GM12878 (cell line): Measurements from ENCODE around the gene SEMA4F. TPM values are rescaled to one million over a fixed set of nuclear protein-coding genes. Genes with fewer than 3 reads are reported as not detected.
A peak's percentile ranks its signal among the peaks of the same experiment; 100 is the strongest.

Experiments used
- BHLHE40 ChIP-seq, 2 experiments: fragments of 450-650 bp in 1 of 2; IDR thresholded peaks; 2 replicates each; pipeline ENCODE4 v1.6.1; 2011 to 2017; ENCODE audit warnings: low read depth in 2 of 2, borderline replicate concordance in 1 of 2, improper control_type of control experiment in 1 of 2, low read length in 1 of 2, mild to moderate bottlenecking in 1 of 2
- CHD1 ChIP-seq: IDR thresholded peaks from 2 replicates; pipeline ENCODE4 v1.6.1; 2012; ENCODE audit warnings: low read depth, low read length, improper control_type of control experiment
- CTCF ChIP-seq, 3 experiments: IDR thresholded peaks in 2 of 3; conservative IDR thresholded peaks in 1 of 3; 2 replicates each; pipeline ENCODE4 v1.5.1; 2011; ENCODE audit warnings: low read depth in 3 of 3, low read length in 3 of 3, mild to moderate bottlenecking in 3 of 3, control low read depth in 2 of 3, moderate library complexity in 2 of 3, inconsistent platforms in 1 of 3, mixed read lengths in 1 of 3; ENCODE audit not compliant: control insufficient read depth in 2 of 3, insufficient read depth in 1 of 3; ENCODE audit errors: extremely low read depth in 1 of 3
- EED ChIP-seq: sonication (generic); IDR thresholded peaks from 2 replicates; pipeline ENCODE4 v1.6.1; 2016; ENCODE audit warnings: antibody characterized with exemption, low read depth
- ELK1 ChIP-seq: IDR thresholded peaks from 2 replicates; pipeline ENCODE4 v1.6.1; 2012; ENCODE audit warnings: low read depth, low read length, improper control_type of control experiment
- IKZF1 ChIP-seq: fragments of 450-650 bp; conservative IDR thresholded peaks from 2 replicates; pipeline ENCODE4 v1.6.1; 2017; ENCODE audit warnings: antibody characterized with exemption, mild to moderate bottlenecking
- LARP7 ChIP-seq: fragments of 450-650 bp; IDR thresholded peaks from 2 replicates; pipeline ENCODE4 v1.6.1; 2017; ENCODE audit warnings: mild to moderate bottlenecking
- NRF1 ChIP-seq: conservative IDR thresholded peaks from 2 replicates; pipeline ENCODE4 v1.6.1; 2011; ENCODE audit warnings: mild to moderate bottlenecking, low read depth, low read length, improper control_type of control experiment
- PAX5 ChIP-seq: IDR thresholded peaks from 2 replicates; pipeline ENCODE4 v1.6.1; 2011; ENCODE audit warnings: low read depth, low read length, borderline replicate concordance
- SMC3 ChIP-seq: IDR thresholded peaks from 2 replicates; pipeline ENCODE4 v1.6.1; 2011; ENCODE audit warnings: low read length, improper control_type of control experiment, borderline replicate concordance
- SREBF2 ChIP-seq: IDR thresholded peaks from 2 replicates; pipeline ENCODE4 v1.6.1; 2012; ENCODE audit warnings: mild to moderate bottlenecking, low read length
- TCF12 ChIP-seq: IDR thresholded peaks from 2 replicates; pipeline ENCODE4 v1.6.1; 2011; ENCODE audit warnings: low read depth, mild to moderate bottlenecking, low read length
- YBX1 ChIP-seq: fragments of 450-650 bp; IDR thresholded peaks from 2 replicates; pipeline ENCODE4 v1.6.1; 2016; ENCODE audit warnings: antibody characterized with exemption
- YY1 ChIP-seq: IDR thresholded peaks from 2 replicates; pipeline ENCODE4 v1.6.1; 2011; ENCODE audit warnings: low read depth, mild to moderate bottlenecking, low read length
- ZBTB4 ChIP-seq: fragments of 450-650 bp; formaldehyde crosslinking; IDR thresholded peaks from 2 replicates; pipeline ENCODE4 v1.4.0; 2022; ENCODE audit warnings: mild to moderate bottlenecking, moderate library complexity
- ZNF207 ChIP-seq: fragments of 450-650 bp; IDR thresholded peaks from 2 replicates; pipeline ENCODE4 v1.6.1; 2014; ENCODE audit warnings: antibody characterized with exemption, mild to moderate bottlenecking, borderline replicate concordance
- ZSCAN29 ChIP-seq: fragments of 450-650 bp; IDR thresholded peaks from 2 replicates; pipeline ENCODE4 v1.6.1; 2017; ENCODE audit warnings: mild to moderate bottlenecking, moderate library complexity
- polyA plus RNA-seq, 11 experiments: library from polyadenylated mRNA; depleted of rRNA in 4 of 11; unstranded in 6 of 11; stranded (reverse) in 5 of 11; fragments of >200 nt; fragmentation: Nextera tagmentation in 4 of 11; fragmentation: Illumina TruSeq in 1 of 11; extraction: Ambion mirVana in 4 of 11; extraction: Trizol in 1 of 11; gene quantifications; 1 replicate in 1 of 11; 2 replicates in 10 of 11; pipeline versions ENCODE4 v1.2.1 to v1.2.3, GENCODE V29; 2011 to 2016; ENCODE audit warnings: inconsistent platforms in 2 of 11, missing spikeins in 2 of 11, low read depth in 1 of 11
- total RNA-seq, 4 experiments: library from RNA; depleted of rRNA in 3 of 4; stranded (reverse); fragments of >200 nt in 3 of 4; fragmentation: Illumina TruSeq in 1 of 4; extraction: Trizol in 1 of 4; gene quantifications; 2 replicates each; pipeline versions ENCODE4 v1.2.1 to v1.2.3, GENCODE V29; 2013 to 2021

Gene SEMA4F
- total and polyA plus RNA-seq, 10 of the 15 experiments (the other 5 are each of a cell fraction or from before 2014, with no cell fraction given): 0.26 to 3.0 (median 2.1) TPM

- TF ChIP-seq SMC3 (peak; percentile 91), CTCF (IDR thresholded peaks at IDR 0.05 in 2 of 3, conservative IDR thresholded peaks at IDR 0.05 in 1 of 3; ENCODE audit: control insufficient read depth in 2 of 3, extremely low read depth in 1 of 3, insufficient read depth in 1 of 3, low read depth in 3 of 3, low read length in 3 of 3) (peak; percentile 87 to 94 (median 90)), NRF1 (no peak), SREBF2 (no peak), ZBTB4 (CRISPR knock-in tag) (no peak), YBX1 (no peak), TCF12 (no peak), ELK1 (0 out of 2 replicates have a peak, but pooled peaks have one; percentile 35), ZSCAN29 (no peak), CHD1 (no peak), YY1 (peak; percentile 64), PAX5 (no peak), IKZF1 (peak; percentile 61), LARP7 (peak; percentile 46; the same call in 1 of the 2 replicates), ZNF207 (peak; percentile 42; the same call in 1 of the 2 replicates), EED (peak; percentile 54; the same call in 1 of the 2 replicates), BHLHE40 (IDR thresholded peaks at IDR 0.05; ENCODE audit: borderline replicate concordance in 1 of 2, low read depth in 2 of 2, low read length in 1 of 2) (0 out of 4 replicates have a peak, but pooled peaks of 1 of the 2 experiments have one; percentile 32)
- TF ChIP-seq, all 136 proteins: peak for 21
Measured at GRCh38 chr2:74715081-74715791, 61.2 kb downstream of the SEMA4F start (continued).
